ENCODE measurements around the gene PCSK6.

GRCh38 chr15:101391431-101391830 is 98.1 kb downstream of the PCSK6 start:
- TF ChIP-seq POLR2A (IDR thresholded peaks at IDR 0.05; ENCODE audit: low read length) = no peak
- no peak for TF ChIP-seq GATA1 (IDR thresholded peaks at IDR 0.05; ENCODE audit: low read depth, low read length)

Measured in erythroblast (primary cell).